DMS153 treated with DMSO at 0.1 percent for 48 hours (cell line): ENCODE results near the gene FAM72C.
"Not testable (repeated sequence)": the region's sequence is repeated elsewhere in the genome, so short reads cannot be mapped to it uniquely, and the experiment has no call there.

Experiments
- DNase-seq: peaks from one replicate; lab custom pipeline; 2025; ENCODE audit not compliant: unreplicated experiment; lab: John Stamatoyannopoulos, UW

FAM72C gene

DNA sequence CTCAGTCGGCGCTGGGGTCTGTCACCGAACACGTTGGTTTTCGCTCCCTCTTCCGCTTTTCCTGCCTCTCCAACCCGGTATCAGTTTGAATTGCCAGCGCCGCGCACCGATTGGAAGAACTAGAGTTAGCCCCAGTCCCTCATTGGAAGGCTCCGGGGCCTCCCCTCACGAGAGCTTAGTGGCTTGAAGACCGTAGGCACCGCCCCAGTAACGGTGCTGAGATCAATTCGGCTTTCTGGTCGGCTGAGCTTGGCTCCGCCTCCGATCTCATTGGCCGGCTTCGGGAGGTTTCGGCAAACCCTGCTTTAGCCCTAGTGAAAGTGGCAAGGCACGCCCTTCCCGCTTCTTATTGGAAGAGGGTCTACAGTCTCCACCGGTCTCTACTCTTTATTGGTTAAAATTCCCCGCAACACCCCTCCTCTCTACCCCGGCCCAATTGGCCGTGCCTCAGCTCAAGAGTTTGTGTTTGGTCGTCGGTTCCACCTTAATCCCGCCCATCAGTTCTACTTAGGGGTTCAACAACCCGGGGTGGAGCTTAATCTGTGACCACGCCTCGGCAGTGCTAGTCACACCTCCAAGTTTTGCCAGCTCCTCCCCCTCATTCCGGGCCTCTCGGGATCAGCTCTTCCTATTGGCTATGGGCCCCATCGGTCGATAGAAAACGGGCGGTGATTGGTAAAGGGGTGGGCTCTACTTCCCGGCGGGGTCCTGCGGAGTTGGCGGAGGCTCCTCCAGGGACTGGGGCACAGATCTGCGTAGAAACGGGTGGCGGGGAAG, at the start of gene FAM72C:
TSS of gene FAM72C (minus strand) at position 63 of the 777 bp plus-strand sequence. CDS start 845 bp downstream, outside the sequence.
- DNase-seq, result not testable (repeated sequence)

- not testable (repeated sequence) for DNase-seq
These were observed 48.4 kb upstream of the FAM72C start for GRCh38 chr1:144020001-144020738.

DNA sequence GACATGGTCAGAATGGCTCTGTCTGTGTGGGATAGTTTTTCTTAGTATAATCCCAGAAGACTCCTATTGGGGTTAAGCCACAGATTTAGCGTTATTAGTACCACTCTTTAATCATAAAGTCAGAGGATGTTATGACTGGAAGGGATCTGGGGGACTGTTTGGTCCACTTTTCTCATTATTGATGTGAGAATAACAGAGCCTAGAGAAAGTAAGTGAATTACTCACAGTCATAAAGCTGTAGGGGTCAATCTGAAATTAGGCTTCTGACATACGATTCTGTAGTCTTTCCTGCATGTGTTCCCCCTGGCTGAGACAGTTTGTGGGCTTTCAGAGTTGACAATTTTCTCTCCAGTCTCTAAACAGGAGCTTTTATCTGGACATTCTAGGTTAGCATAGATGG, 47.3 kb upstream of the FAM72C start:
- not testable (repeated sequence) for DNase-seq

- not testable (repeated sequence) for DNase-seq
These were observed 43.6 kb upstream of the FAM72C start for GRCh38 chr1:144015180-144015966.

DNA sequence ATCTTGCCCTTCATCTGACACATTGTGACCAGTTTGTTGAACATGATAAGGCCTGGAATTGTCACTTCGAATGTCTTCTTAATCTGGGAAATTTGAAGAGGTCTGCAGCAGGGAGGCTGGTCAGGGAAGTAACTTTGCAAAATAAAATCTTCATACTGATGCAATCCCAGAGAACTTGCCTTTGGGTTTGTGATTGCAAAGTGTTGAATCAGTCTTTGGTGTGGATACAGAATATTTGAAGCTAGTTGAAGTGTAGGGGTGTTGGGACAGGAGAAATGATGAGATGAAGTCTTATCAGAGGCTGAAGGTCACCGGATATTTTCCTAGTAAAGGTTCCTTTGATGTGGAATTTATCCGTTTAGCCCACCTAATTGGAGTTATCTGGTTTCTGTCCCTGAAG, 42.7 kb upstream of the FAM72C start:
- not testable (repeated sequence) for DNase-seq

DNA sequence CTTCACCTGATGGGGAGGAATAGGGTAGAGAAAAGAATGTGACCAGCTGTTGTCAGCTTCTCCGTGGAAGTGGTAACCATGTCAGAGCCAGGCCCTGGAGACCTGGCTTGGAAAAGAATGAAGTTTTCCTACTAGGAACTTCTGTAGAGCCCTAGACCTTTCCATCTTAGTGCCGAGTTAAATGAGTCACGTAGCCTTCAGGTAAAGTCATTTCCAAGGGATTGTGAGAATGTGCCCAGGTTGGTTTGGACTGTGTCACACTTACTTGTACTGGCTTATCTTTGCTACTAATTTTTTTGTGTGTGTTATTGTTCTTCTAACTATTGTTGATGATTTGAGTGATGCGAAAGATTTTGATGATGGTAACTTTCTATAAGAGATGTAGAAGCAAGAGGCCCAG, 42.3 kb upstream of the FAM72C start:
- not testable (repeated sequence) for DNase-seq

DNA sequence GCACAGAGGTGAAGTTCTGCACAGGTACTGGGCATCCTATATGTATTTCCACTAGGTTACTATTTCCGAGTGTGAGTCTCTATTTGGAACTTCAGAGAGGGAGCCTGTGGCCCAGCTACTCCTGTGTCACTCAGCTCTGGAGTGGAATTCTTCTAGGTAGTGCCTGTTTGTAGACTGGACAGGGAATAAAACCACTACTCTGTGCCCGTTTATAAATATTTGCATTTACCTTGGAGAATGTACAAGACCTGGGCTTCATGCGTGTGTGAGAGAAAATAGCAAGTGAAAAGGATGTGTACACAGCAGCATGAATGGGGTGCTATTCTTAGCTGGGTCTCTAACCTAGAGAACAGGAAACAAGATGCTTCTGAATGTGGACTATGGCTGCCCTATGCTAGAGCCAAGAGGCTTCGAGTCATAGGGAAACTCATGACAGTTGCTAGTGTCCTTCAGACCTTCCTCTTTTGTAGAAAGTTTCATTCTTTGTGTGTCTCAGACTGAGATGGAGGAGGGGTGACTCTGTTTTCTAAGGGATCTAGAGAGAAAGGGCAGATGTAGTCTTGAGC, 40.5 kb upstream of the FAM72C start:
- DNase-seq, result not testable (repeated sequence)

DNA sequence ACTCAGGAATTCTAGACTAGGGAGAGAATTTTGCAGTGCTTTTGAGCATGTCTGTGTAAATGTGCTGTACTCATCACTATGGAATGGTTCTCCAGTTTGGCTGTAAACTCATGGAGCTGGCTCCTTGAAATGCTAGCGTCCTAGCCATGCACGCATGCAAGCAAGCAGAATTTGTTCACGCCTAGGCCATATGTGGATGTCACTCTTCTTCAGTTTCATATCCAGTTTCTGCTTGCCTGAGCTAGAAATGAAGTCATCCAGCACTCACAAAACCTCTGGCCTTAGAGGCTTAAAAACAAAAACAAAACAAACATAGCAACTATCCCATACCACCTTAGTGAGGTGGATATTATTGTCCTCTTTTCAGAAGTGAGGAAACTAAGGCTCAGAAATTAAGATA, 37.6 kb upstream of the FAM72C start:
- DNase-seq, result not testable (repeated sequence)

GRCh38 chr1:144004259-144004658, 32.5 kb upstream of the FAM72C start:
- DNase-seq, result not testable (repeated sequence)

GRCh38 chr1:144003306-144004029, 31.7 kb upstream of the FAM72C start:
- not testable (repeated sequence) for DNase-seq

GRCh38 chr1:144002141-144002881, 30.5 kb upstream of the FAM72C start:
- DNase-seq, result not testable (repeated sequence)

DNA sequence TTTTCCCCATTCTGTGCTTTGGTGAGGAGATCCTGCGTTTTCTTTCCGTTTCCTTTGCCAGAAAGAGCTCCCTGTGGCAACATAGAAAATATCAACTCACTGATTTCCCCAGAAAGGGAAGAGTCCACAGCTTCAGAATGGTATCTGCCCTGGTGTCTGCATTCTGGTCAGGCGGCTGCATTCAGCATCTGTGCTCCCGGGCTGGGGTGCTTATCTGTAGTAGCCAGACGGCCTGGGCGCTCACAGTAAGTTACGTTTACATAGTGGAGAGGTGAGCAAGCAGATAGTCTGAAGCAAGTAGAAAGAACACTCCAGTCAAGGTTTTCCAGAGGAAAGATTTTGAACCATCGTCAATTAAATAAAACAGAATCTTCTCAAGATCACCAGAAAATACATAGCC, 29.3 kb upstream of the FAM72C start:
- not testable (repeated sequence) for DNase-seq

GRCh38 chr1:143996020-143996419, 24.2 kb upstream of the FAM72C start:
- DNase-seq, result not testable (repeated sequence)

DNA sequence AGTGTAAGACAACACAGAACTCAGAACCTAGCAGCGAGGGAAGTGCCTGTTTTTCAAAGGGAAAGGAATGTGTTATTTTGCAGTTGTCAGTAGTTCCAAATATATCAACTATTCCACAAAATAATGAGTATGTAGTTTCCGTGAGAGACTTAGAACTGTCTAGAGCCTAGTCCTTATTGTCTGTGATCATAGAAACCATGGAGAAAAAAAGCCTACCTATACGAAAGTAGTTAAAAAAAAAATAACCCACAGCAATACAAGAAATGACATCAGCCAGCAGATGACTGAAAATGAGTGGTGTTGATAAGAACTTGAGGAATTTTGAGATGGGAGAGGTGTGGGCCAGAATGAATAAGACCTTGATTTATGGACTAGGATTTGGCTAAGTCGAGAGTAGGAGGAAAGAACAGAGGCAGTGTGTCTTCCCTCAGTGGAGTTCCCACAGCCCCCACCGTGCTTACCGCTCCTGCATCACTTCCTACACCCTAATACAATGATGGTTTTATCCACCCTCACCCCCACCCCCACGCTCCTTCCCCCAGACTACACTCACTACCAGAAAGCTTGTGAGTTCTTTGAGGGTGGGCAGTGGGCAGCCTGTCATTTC, 21.6 kb upstream of the FAM72C start:
- not testable (repeated sequence) for DNase-seq

- not testable (repeated sequence) for DNase-seq
These were observed 18.9 kb upstream of the FAM72C start for GRCh38 chr1:143990699-143991098.

DNA sequence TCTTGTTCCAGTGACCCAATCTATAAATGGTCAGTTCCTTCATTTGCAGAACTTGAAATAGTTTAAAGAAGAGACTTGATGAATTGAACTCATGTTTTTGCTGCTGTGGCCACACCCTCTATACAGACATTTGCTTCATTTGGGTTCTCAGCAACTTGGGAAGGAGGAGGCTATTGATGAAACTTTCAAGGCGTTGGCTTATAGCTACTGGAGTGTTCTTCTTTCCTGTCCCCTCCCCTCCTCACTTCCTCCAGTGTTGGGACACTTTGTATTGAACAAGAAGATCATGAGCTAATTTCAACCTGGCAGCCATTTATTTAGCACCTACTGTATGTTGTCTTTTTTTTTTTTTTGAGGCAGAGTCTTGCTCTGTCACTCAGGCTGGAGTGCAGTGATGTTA, 17.9 kb upstream of the FAM72C start:
- not testable (repeated sequence) for DNase-seq

DNA sequence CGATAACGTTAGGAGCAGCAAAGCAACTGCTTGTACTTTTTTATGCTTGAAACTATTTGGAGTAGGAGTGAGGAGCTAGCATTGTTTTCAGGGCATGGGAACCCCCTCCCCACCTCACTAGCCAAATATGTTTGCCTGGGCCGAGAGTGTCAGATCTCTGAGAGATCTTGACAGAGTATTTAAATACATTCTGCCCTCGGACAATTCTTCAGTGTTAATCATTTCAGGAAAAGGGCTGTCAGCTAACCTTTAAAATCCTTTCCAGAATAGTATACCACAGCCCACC, 17.6 kb upstream of the FAM72C start:
- not testable (repeated sequence) for DNase-seq

GRCh38 chr1:143988602-143989426, 17.0 kb upstream of the FAM72C start:
- DNase-seq, result not testable (repeated sequence)
